HepG2 (cell line): ENCODE results near the gene CASKIN2. TPM values are rescaled to one million over a fixed set of nuclear protein-coding genes. Genes with fewer than 3 reads are reported as not detected.
A peak's percentile ranks its signal among the peaks of the same experiment; 100 is the strongest.

Experiments
- AHDC1 ChIP-seq: sonication (generic); formaldehyde crosslinking; IDR thresholded peaks from 2 replicates; pipeline ENCODE4 v1.5.1; 2020; ENCODE audit warnings: mild to moderate bottlenecking, missing genetic modification reagents, borderline replicate concordance
- CBX2 ChIP-seq, 2 experiments: fragments of 200-600 bp in 1 of 2; sonication (generic); formaldehyde crosslinking in 1 of 2; IDR thresholded peaks; 2 replicates each; pipeline versions ENCODE4 v1.7.0 to v1.8.1; 2018 to 2022; ENCODE audit warnings: low read depth in 2 of 2, low read length in 1 of 2, mild to moderate bottlenecking in 1 of 2, missing genetic modification reagents in 1 of 2
- CREBL2 ChIP-seq: sonication (generic); formaldehyde crosslinking; IDR thresholded peaks from 2 replicates; pipeline ENCODE4 v1.8.1; 2023; ENCODE audit warnings: missing genetic modification reagents, mild to moderate bottlenecking, borderline replicate concordance
- GABPA ChIP-seq, 2 experiments: IDR thresholded peaks; 2 replicates each; pipeline ENCODE4 v1.6.1; 2011 to 2016; ENCODE audit warnings: low read depth in 2 of 2, low read length in 1 of 2, missing biosample characterization in 1 of 2, missing genetic modification characterization in 1 of 2
- RXRB ChIP-seq: IDR thresholded peaks from 2 replicates; pipeline ENCODE4 v1.6.1; 2016; ENCODE audit warnings: borderline replicate concordance, missing genetic modification reagents, missing compliant biosample characterization
- ZBTB7A ChIP-seq: sonication (generic); formaldehyde crosslinking; IDR thresholded peaks from 2 replicates; pipeline ENCODE4 v1.8.0; 2022; ENCODE audit warnings: mild to moderate bottlenecking, missing genetic modification reagents
- ZKSCAN5 ChIP-seq: sonication (generic); formaldehyde crosslinking; IDR thresholded peaks from 2 replicates; pipeline ENCODE4 v1.5.1; 2020; ENCODE audit warnings: mild to moderate bottlenecking, missing genetic modification reagents
- ZNF407 ChIP-seq: sonication (generic); formaldehyde crosslinking; IDR thresholded peaks from one replicate; pipeline ENCODE4 v1.5.1; 2020; ENCODE audit warnings: mild to moderate bottlenecking, missing genetic modification reagents; ENCODE audit errors: not compliant biosample characterization
- ZNF512 ChIP-seq: sonication (generic); formaldehyde crosslinking; IDR thresholded peaks from 2 replicates; pipeline ENCODE4 v1.4.0; 2020; ENCODE audit warnings: mild to moderate bottlenecking, missing genetic modification reagents
- ZNF703 ChIP-seq: sonication (generic); formaldehyde crosslinking; IDR thresholded peaks from 2 replicates; pipeline ENCODE4 v1.5.1; 2020; ENCODE audit warnings: missing genetic modification reagents, mild to moderate bottlenecking, moderate library complexity, borderline replicate concordance
- ZNF788 ChIP-seq: sonication (generic); formaldehyde crosslinking; IDR thresholded peaks from 2 replicates; pipeline ENCODE4 v1.5.0; 2020; ENCODE audit warnings: mild to moderate bottlenecking, missing genetic modification reagents, borderline replicate concordance
- ZSCAN30 ChIP-seq: sonication (generic); formaldehyde crosslinking; IDR thresholded peaks from 2 replicates; pipeline ENCODE4 v1.5.0; 2020; ENCODE audit warnings: mild to moderate bottlenecking, missing genetic modification reagents
- polyA plus RNA-seq, 8 experiments: library from polyadenylated mRNA; depleted of rRNA in 3 of 8; stranded (reverse) in 7 of 8; unstranded in 1 of 8; fragments of >200 nt; fragmentation: Illumina TruSeq in 4 of 8; extraction: Trizol in 4 of 8; gene quantifications; 2 replicates each; pipeline versions ENCODE4 v1.2.1 to v1.2.3, GENCODE V29; 2011 to 2016; ENCODE audit warnings: low read depth in 4 of 8, missing spikeins in 1 of 8, mixed read lengths in 1 of 8; ENCODE audit not compliant: insufficient read depth in 1 of 8
- total RNA-seq, 5 experiments: library from RNA; depleted of rRNA; stranded (reverse); fragments of >200 nt; fragmentation: Illumina TruSeq; extraction: Trizol; gene quantifications; 2 replicates each; pipeline ENCODE4 v1.2.3, GENCODE V29; 2016; ENCODE audit warnings: low read depth in 1 of 5

Gene CASKIN2
- total and polyA plus RNA-seq, 2 of the 13 experiments (the other 11 are each of a cell fraction or from before 2014, with no cell fraction given) = 5.2 to 7.8 TPM

GRCh38 chr17:75457047-75457654, 58.2 kb downstream of the CASKIN2 start (continued):
- TF ChIP-seq ZNF407 (CRISPR knock-in tag) (no peak), ZNF703 (CRISPR knock-in tag) (no peak), ZSCAN30 (no peak), CBX2 (IDR thresholded peaks at IDR 0.05; ENCODE audit: low read depth, low read length) (no peak), CBX2 (CRISPR knock-in tag; IDR thresholded peaks at IDR 0.05; ENCODE audit: low read depth) (no peak), ZNF788 (CRISPR knock-in tag) (no peak), CREBL2 (CRISPR knock-in tag) (no peak), ZKSCAN5 (no peak), ZNF512 (CRISPR knock-in tag) (no peak), ZBTB7A (CRISPR knock-in tag) (peak; percentile 58; the same call in 1 of the 2 replicates), AHDC1 (no peak), GABPA (IDR thresholded peaks at IDR 0.05; ENCODE audit: low read depth, low read length) (no peak), GABPA (CRISPR knock-in tag; IDR thresholded peaks at IDR 0.05; ENCODE audit: low read depth) (no peak), RXRB (CRISPR knock-in tag) (no peak)
